IPS-18a (cell line): ENCODE data around the gene HOXC10.

Experiments used
- H3K27ac ChIP-seq: one replicate; pipeline ENCODE4 v1.5.1; 2013; ENCODE audit warnings: low read length
- H3K27me3 ChIP-seq: one replicate; pipeline ENCODE4 v1.6.1; 2013; ENCODE audit warnings: mild to moderate bottlenecking, low read length; ENCODE audit not compliant: control insufficient read depth, insufficient read depth
- H3K36me3 ChIP-seq: one replicate; pipeline ENCODE4 v1.6.1; 2013; ENCODE audit warnings: low read depth, low read length; ENCODE audit not compliant: control insufficient read depth
- H3K4me1 ChIP-seq: one replicate; pipeline ENCODE4 v1.6.1; 2013; ENCODE audit warnings: low read depth, low read length; ENCODE audit not compliant: control insufficient read depth
- H3K4me3 ChIP-seq: one replicate; pipeline ENCODE4 v1.5.1; 2013; ENCODE audit warnings: low read length
- H3K9ac ChIP-seq: one replicate; pipeline ENCODE4 v1.6.1; 2013; ENCODE audit warnings: mild to moderate bottlenecking, low read length, moderate library complexity
- H3K9me3 ChIP-seq: one replicate; pipeline ENCODE4 v1.6.1; 2013; ENCODE audit warnings: low read depth, low read length; ENCODE audit not compliant: control insufficient read depth

HOXC10 gene

DNA sequence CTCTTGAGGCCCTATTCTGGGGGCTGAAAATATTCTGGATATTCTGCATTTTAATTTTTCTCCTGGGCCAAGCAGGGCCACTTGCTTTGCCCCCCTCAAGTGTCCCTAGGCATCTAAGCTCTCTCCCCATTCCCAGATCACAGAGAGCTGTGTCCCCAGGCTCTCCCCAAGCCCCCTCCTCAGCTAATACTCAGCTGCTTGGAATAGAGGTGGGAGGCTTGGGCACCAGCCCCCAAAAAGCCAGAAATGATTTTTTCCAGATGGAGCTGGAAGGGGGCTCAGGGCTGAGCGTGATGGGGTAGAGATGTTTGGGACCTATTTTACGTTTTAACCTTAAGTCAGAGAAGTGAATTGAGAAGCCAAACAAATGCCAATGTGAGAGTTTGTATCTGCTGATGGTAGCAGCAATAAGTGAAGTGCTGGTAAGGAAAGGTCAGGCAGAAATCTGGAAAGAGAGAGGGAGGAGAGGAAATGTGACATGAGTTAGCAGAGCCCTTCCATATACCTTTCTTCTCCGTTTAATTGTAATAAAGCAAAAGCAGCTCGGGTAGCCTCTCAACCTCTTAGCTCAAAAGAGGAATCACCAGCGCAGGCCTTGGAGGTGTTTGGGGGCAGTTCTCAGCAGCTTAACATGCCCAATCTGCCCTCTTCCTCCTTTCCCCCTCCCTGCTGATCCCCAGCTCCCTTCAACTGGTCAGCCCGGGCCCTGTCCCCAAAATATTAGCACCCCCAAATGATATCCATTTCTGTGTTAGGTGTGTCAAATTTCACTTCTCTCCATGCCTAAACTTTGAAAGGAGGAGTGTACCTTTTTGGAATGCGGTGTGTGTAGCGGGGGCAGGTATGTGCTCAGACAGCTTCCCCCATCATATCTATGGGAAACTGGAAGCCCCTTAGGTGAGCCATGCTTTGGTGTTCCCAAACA is 38.3 kb downstream of the HOXC10 start:
- Histone ChIP-seq H3K27me3 (peaks cover 100% of the 10 kb centered on the region), H3K4me3 (no peak overlapping the region)

DNA sequence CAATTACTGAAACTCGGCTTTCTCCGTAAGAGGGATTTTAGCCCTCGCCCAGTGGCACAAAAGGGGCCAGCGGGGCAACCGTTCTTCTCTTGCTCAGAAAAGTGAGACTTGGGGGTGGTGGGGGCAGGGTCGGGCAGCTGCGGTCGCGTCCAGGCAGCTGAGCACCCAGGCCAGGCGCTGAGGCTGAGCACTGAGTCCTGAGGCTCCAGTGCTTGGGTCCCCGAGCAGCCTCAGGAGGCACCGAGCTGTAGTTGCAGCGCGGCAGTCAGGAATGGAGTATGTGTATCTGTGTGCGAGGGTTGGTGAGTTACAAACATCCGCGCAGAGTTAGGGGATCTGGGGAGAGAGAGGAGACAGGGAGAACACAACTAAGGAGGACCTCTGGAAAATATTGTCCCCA is 39.2 kb downstream of the HOXC10 start:
- H3K4me1 ChIP-seq: no peaks in the 10 kb centered on the region
- peaks cover 100% of the 10 kb centered on the region for H3K27me3 ChIP-seq
- H3K27ac ChIP-seq: no peak overlapping the region
- no peak overlapping the region for H3K4me3 ChIP-seq
- H3K9me3 ChIP-seq: no peaks in the 10 kb centered on the region
- H3K9ac ChIP-seq: no peak overlapping the region
- H3K36me3 ChIP-seq: no peaks in the 10 kb centered on the region

More for the DNA sequence above, 38.3 kb downstream of the HOXC10 start:
- no peak overlapping the region for H3K9ac ChIP-seq
- no peaks in the 10 kb centered on the region for H3K4me1 ChIP-seq
- no peaks in the 10 kb centered on the region for H3K36me3 ChIP-seq
- no peak overlapping the region for H3K27ac ChIP-seq
- H3K9me3 ChIP-seq: no peaks in the 10 kb centered on the region

DNA sequence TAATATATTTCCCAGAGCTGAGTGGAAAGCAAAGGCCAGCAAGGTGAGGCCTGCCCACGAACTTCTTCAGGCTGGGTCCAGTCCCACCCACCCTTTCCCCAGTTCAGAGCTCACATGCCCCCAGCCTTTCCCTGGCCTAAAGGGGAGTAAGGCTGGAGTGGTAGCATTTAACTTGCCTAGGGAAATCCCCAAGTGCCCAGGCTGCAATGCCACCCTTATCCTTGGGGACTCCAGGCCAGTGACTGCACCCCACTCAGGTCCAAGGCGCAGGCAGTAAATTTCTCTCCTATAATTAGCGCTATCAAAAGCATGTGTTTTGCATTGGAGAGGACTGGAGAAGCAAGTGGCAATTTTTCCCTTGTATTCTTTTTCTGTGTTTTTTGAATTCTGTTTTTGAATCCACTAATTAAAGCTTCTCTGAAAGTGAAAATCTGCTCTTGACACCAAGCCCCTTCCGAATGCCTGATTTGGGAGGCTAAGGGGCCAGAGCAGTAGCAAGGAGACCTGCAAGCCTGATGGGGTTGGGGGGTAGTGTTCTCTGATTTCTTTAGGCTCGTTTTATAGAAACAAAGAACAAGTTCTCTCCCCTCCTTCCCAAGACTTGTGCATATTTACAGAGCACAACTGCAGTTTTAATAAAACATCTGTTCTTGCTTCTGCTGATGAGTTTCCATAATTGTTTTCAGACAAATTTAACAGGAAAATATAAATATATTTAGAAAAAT is 39.8 kb downstream of the HOXC10 start:
- Histone ChIP-seq H3K36me3 (no peaks in the 10 kb centered on the region), H3K9me3 (no peaks in the 10 kb centered on the region), H3K4me1 (no peaks in the 10 kb centered on the region), H3K9ac (no peak overlapping the region), H3K4me3 (no peak overlapping the region), H3K27me3 (peaks cover 100% of the 10 kb centered on the region), H3K27ac (no peak overlapping the region)

DNA sequence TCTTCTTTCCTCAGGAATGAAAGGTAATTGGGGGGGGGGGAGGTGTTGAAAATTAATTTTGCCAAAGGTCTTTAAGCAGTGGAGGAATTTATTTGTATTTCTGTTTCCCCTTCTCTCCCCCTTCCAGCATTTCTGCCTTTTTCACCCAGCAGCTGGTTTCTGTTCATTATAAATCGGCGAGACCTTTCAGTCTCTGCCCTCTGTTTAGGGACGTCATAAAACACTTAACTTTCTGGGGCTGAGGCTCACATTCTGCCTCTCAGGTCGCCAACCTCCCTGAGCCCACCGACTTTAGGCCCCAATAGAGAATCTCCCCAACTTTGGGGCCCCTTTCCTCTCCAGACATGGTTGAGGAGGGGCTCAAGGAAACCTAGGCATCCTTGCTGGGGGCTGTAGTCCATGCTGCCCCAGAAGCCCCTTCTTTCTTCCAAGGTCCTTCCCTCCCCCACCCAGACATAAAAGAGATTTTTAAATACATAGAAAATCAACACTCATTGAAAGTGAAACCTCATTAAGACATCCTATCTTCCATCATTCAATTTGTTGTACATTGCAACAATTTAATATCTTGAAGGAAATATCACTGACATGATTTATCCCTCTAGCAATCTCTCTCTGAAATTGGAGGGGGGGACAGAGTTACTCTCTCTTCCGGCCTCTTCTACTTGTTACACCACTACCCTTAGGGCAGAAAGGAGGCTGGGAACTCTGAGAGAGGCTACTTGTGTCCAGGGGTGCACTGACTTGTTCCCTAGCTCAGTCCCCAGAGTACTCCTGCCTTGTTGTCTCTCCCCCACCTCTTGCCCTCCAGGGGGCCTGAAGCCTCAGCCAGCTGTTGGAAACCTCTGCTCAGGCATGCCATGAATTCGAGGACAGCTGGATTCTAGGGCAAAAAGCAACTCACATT is 40.8 kb downstream of the HOXC10 start:
- H3K9ac ChIP-seq: no peak overlapping the region
- H3K27ac ChIP-seq: no peak overlapping the region
- peaks cover 100% of the 10 kb centered on the region for H3K27me3 ChIP-seq

DNA sequence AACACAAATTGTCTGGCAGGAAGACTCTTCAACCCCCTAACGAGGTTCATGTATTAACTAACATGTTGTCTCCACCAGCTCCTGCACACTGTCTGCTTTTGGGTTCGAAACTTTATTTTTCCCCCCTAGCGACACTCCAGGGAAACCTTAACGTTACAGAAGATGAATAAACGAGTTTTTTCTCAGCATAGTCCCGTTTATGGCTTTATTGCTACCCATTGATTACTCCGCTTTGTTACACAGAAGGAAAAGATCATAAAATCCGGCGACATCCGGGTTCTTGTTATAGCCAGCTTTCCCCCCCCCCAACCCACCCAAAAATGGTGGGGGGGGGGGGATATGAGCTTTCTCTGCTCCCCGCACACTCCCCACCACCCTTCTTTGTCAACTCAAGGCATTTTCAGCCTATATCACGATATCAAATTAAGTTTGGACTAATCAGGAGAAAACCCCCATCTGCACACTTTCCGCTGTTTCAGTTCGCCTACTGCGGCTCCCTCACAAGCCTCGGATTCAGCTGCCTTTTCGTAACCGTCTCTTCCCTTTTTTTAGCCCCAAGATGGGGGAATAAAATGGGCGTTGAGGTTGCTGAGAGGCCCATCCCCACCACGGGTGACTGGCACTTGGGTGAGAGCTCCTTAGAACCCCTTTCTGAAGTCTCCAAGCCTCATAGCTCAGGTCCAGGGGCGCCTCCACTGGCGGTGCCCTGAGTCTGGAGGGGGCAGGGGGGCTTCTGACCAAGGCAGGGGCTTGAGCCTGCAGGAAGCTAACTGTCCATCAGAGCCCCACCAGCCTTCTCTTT is 41.9 kb downstream of the HOXC10 start:
- no peaks in the 10 kb centered on the region for H3K4me1 ChIP-seq

More for the DNA sequence above, 40.8 kb downstream of the HOXC10 start:
- Histone ChIP-seq H3K36me3 (no peaks in the 10 kb centered on the region), H3K9me3 (no peaks in the 10 kb centered on the region), H3K4me1 (no peaks in the 10 kb centered on the region), H3K4me3 (no peak overlapping the region)

DNA sequence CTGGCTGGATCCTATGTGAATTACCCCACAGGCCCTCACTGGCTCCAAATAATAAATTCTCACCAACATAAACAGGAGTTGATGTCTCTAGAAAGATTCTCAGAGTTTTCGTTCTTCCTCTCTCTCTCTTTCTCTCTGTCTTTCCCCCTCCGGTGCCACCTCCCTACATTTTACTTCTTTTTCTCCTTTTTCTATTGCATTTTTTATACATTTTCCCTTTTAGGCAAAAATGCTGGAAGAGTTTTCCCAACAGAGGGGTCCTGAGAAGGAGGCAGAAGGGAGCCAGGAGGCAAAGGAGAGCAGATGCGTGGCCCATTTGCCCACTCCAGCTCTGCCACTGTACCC is 42.5 kb downstream of the HOXC10 start:
- H3K36me3 ChIP-seq: no peaks in the 10 kb centered on the region
- no peak overlapping the region for H3K9ac ChIP-seq
- H3K9me3 ChIP-seq: no peaks in the 10 kb centered on the region
- no peak overlapping the region for H3K4me3 ChIP-seq
- H3K27me3 ChIP-seq: peaks cover 100% of the 10 kb centered on the region
- no peak overlapping the region for H3K27ac ChIP-seq
- no peaks in the 10 kb centered on the region for H3K4me1 ChIP-seq

More for the DNA sequence above, 41.9 kb downstream of the HOXC10 start:
- Histone ChIP-seq H3K9me3 (no peaks in the 10 kb centered on the region), H3K27me3 (peaks cover 100% of the 10 kb centered on the region), H3K9ac (no peak overlapping the region), H3K36me3 (no peaks in the 10 kb centered on the region), H3K4me3 (no peak overlapping the region), H3K27ac (no peak overlapping the region)

DNA sequence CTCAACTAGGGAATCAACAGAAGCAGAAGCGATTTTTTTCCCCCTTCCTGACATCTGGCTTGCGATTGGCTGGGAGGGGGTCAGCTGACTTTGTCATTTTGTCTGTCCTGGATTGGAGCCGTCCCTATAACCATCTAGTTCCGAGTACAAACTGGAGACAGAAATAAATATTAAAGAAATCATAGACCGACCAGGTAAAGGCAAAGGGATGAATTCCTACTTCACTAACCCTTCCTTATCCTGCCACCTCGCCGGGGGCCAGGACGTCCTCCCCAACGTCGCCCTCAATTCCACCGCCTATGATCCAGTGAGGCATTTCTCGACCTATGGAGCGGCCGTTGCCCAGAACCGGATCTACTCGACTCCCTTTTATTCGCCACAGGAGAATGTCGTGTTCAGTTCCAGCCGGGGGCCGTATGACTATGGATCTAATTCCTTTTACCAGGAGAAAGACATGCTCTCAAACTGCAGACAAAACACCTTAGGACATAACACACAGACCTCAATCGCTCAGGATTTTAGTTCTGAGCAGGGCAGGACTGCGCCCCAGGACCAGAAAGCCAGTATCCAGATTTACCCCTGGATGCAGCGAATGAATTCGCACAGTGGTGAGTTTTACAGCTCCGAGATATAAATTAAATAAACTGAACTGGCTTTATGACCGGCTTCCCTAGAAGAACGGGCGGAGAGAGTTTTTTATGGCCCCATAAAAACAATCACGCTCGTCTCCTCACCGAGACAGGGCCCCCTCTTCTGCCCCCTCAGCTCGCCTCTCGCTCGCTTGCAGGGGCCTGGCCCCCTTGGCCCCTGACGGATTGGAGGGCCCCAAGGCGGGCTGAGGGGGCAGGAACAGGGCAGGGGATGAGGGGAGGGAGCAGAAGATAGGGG is 43.6 kb downstream of the HOXC10 start, which contains the start of gene HOXC6:
Gene HOXC6, plus strand, starts transcription at position 127 of the 888 bp plus-strand sequence. Its CDS starts 82 bp downstream, at position 209.
- Histone ChIP-seq H3K27ac (no peak within 1 kb of the TSS), H3K9ac (no peak within 1 kb of the TSS), H3K36me3 (no peaks in the 10 kb centered on the region), H3K27me3 (peaks cover 100% of the 10 kb centered on the region), H3K4me3 (no peak within 1 kb of the TSS), H3K9me3 (no peaks in the 10 kb centered on the region), H3K4me1 (no peaks in the 10 kb centered on the region)

DNA sequence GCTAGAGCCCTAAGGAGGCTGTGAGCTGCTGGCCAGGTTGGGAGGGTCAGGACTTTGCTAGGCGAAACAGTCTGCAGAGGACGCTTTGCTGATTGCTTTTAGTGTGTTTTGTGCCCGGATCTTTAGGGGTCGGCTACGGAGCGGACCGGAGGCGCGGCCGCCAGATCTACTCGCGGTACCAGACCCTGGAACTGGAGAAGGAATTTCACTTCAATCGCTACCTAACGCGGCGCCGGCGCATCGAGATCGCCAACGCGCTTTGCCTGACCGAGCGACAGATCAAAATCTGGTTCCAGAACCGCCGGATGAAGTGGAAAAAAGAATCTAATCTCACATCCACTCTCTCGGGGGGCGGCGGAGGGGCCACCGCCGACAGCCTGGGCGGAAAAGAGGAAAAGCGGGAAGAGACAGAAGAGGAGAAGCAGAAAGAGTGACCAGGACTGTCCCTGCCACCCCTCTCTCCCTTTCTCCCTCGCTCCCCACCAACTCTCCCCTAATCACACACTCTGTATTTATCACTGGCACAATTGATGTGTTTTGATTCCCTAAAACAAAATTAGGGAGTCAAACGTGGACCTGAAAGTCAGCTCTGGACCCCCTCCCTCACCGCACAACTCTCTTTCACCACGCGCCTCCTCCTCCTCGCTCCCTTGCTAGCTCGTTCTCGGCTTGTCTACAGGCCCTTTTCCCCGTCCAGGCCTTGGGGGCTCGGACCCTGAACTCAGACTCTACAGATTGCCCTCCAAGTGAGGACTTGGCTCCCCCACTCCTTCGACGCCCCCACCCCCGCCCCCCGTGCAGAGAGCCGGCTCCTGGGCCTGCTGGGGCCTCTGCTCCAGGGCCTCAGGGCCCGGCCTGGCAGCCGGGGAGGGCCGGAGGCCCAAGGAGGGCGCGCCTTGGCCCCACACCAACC is 44.8 kb downstream of the HOXC10 start:
- no peaks in the 10 kb centered on the region for H3K4me1 ChIP-seq
- H3K27ac ChIP-seq: no peak overlapping the region
- H3K9me3 ChIP-seq: no peaks in the 10 kb centered on the region
- H3K27me3 ChIP-seq: peaks cover 100% of the 10 kb centered on the region
- H3K36me3 ChIP-seq: no peaks in the 10 kb centered on the region
- H3K9ac ChIP-seq: no peak overlapping the region
- peak overlapping the region; percentile 6 for H3K4me3 ChIP-seq

DNA sequence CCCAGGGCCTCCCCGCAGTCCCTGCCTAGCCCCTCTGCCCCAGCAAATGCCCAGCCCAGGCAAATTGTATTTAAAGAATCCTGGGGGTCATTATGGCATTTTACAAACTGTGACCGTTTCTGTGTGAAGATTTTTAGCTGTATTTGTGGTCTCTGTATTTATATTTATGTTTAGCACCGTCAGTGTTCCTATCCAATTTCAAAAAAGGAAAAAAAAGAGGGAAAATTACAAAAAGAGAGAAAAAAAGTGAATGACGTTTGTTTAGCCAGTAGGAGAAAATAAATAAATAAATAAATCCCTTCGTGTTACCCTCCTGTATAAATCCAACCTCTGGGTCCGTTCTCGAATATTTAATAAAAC is 45.5 kb downstream of the HOXC10 start:
- Histone ChIP-seq H3K9me3 (no peaks in the 10 kb centered on the region), H3K4me3 (no peak overlapping the region), H3K9ac (no peak overlapping the region), H3K27me3 (peaks cover 100% of the 10 kb centered on the region), H3K27ac (no peak overlapping the region), H3K4me1 (no peaks in the 10 kb centered on the region), H3K36me3 (no peaks in the 10 kb centered on the region)
